Ascending aorta (tissue), 2 donors: Measurements from ENCODE around the gene HCN2. TPM values are rescaled to one million over a fixed set of nuclear protein-coding genes. Genes with fewer than 3 reads are reported as not detected.

ENCODE experiments used
- DNase-seq, 2 donors: peaks; one replicate each; pipeline ENCODE4 v3.0.0-alpha.2; 2019; ENCODE audit warnings: low spot score in 2 of 2
- H3K27ac ChIP-seq, 2 donors: fragments of 200-600 bp; sonication (generic); one replicate each; pipeline ENCODE4 v1.5.1; 2016 to 2017; ENCODE audit warnings: mild to moderate bottlenecking in 1 of 2
- H3K27me3 ChIP-seq: fragments of 200-600 bp; sonication (generic); one replicate; pipeline ENCODE4 v1.5.1; 2017
- H3K36me3 ChIP-seq, 2 donors: fragments of 200-600 bp; sonication (generic); one replicate each; pipeline ENCODE4 v1.5.1; 2016
- H3K4me1 ChIP-seq, 2 donors: fragments of 200-600 bp; sonication (generic); one replicate each; pipeline ENCODE4 v1.5.1; 2016 to 2017; ENCODE audit warnings: mild to moderate bottlenecking in 1 of 2
- H3K4me3 ChIP-seq, 2 donors: fragments of 200-600 bp; sonication (generic); one replicate each; pipeline ENCODE4 v1.5.1; 2016 to 2017; ENCODE audit warnings: mild to moderate bottlenecking in 1 of 2
- H3K9me3 ChIP-seq, 2 donors: fragments of 200-600 bp; sonication (generic); one replicate each; pipeline ENCODE4 v1.5.1; 2016
- CTCF ChIP-seq, 3 experiments: fragments of 200-600 bp in 2 of 3; fragments of 450-650 bp in 1 of 3; sonication (generic) in 2 of 3; IDR thresholded peaks; one replicate each; pipeline ENCODE4 v1.5.1; 2016 to 2019; ENCODE audit warnings: antibody characterized with exemption in 3 of 3, mild to moderate bottlenecking in 1 of 3, moderate library complexity in 1 of 3
- intact Hi-C: fragments of 100-400 bp; cut with DNase I; formaldehyde crosslinking; loops from one replicate; pipeline ENCODE4 v1.15.1; 2023
- total RNA-seq: library from RNA; depleted of rRNA; stranded (reverse); fragments of >200 nt; gene quantifications from one replicate; pipeline ENCODE4 v1.1.0, GENCODE V29; 2016

The HCN2 gene
- total RNA-seq, 1 donor from 2014 or later = not detected

- Histone ChIP-seq H3K4me1 (peaks cover 11 to 39% of the 10 kb centered on the region in 2 donors), H3K36me3 (peaks cover under 1 to 3% of the 10 kb centered on the region in 2 donors), H3K27ac (peak overlapping the region; percentile 74 to 89), H3K27me3 (no peaks in the 10 kb centered on the region), H3K4me3 (peak overlapping the region; percentile 72 to 100), H3K9me3 (no peaks in the 10 kb centered on the region)
- intact Hi-C loops = loop anchor here (1.0 to 5.0 kb wide), 4 partner anchors 42 to 224 kb away; partner anchors contain the start of genes CDC34, POLRMT, PTBP1 and TPGS1
- no peak for TF ChIP-seq CTCF (IDR thresholded peaks at IDR 0.05)
- DNase-seq = no peak
These were observed 16.8 kb upstream of the HCN2 start for GRCh38 chr19:572743-573518.

GRCh38 chr19:573519-573825 is 16.2 kb upstream of the HCN2 start:
- TF ChIP-seq CTCF (IDR thresholded peaks at IDR 0.05) = no peak
- Histone ChIP-seq H3K4me3 (peak overlapping the region; percentile 72 to 100), H3K9me3 (no peaks in the 10 kb centered on the region), H3K36me3 (peaks cover 5 to 9% of the 10 kb centered on the region in 2 donors), H3K27me3 (no peaks in the 10 kb centered on the region), H3K27ac (no peak overlapping the region), H3K4me1 (peaks cover 11 to 39% of the 10 kb centered on the region in 2 donors)
- DNase-seq = no peak
- intact Hi-C loops = loop anchor here (5.0 kb wide), 2 partner anchors 59 to 224 kb away; partner anchors contain the start of genes POLRMT and PTBP1

- Histone ChIP-seq H3K36me3 (peaks cover 9 to 20% of the 10 kb centered on the region in 2 donors), H3K27me3 (no peaks in the 10 kb centered on the region), H3K27ac (peak overlapping the region in 1 of 2 donors; percentile 44), H3K4me3 (peak overlapping the region; percentile 11 to 100), H3K4me1 (peaks cover 11 to 39% of the 10 kb centered on the region in 2 donors), H3K9me3 (no peaks in the 10 kb centered on the region)
- intact Hi-C loops = loop anchor here (5.0 kb wide), 2 partner anchors 57 to 222 kb away; partner anchors contain the start of genes POLRMT and PTBP1
- DNase-seq = no peak
- TF ChIP-seq CTCF (IDR thresholded peaks at IDR 0.05) = no peak
These were observed 14.8 kb upstream of the HCN2 start for GRCh38 chr19:574658-575526.

GRCh38 chr19:575527-576506 is 13.9 kb upstream of the HCN2 start:
- H3K27me3 ChIP-seq = no peaks in the 10 kb centered on the region
- no peaks in the 10 kb centered on the region for H3K9me3 ChIP-seq
- intact Hi-C loops = no loop called here
- peaks cover 11 to 38% of the 10 kb centered on the region in 2 donors for H3K4me1 ChIP-seq
- peaks cover 14 to 28% of the 10 kb centered on the region in 2 donors for H3K36me3 ChIP-seq
- DNase-seq = no peak
- peak overlapping the region; percentile 11 to 100 for H3K4me3 ChIP-seq
- no peak for TF ChIP-seq CTCF (IDR thresholded peaks at IDR 0.05)
- H3K27ac ChIP-seq = peak overlapping the region in 1 of 2 donors; percentile 44
